Measurements from ENCODE around the gene ASCC3.

The ASCC3 gene

DNA sequence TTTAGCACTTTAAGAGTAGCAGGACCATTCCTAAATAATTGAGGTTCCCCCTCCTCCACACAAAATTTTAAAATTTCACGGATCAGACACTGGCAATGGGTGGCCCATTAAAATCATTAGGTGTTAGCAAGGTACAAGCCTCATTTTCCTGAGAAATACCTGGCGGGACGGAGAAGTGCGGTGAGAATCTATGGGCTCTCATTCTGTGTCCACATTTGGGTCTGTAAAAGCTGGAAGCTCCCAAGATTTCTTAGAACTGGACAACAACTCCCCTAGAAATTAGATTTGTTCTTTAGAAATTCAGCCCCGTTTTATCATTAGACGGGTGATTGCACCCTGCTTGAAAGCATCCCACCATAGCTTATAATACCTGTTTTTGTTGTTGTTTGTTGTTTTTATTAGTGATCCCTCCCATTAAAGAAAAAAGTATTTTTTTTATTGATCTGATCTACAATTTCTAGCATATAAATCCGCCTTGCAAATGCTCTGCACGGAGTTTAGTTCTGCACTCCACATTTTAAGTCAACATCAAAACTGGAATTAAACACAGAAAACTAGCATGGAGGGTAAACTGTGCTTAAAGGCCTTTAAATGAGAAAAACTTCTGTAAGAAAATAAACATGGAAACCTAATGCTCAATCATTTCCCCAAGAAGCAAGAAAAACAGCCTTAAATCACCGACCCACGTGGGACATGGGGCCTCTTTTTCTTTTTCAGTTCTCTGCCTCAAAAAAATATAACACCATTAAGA, 422.1 kb downstream of the ASCC3 start:
- DNase-seq (ENCODE audit: low read depth in 2 of 2), result no peak
- TF ChIP-seq, protein P1, sequence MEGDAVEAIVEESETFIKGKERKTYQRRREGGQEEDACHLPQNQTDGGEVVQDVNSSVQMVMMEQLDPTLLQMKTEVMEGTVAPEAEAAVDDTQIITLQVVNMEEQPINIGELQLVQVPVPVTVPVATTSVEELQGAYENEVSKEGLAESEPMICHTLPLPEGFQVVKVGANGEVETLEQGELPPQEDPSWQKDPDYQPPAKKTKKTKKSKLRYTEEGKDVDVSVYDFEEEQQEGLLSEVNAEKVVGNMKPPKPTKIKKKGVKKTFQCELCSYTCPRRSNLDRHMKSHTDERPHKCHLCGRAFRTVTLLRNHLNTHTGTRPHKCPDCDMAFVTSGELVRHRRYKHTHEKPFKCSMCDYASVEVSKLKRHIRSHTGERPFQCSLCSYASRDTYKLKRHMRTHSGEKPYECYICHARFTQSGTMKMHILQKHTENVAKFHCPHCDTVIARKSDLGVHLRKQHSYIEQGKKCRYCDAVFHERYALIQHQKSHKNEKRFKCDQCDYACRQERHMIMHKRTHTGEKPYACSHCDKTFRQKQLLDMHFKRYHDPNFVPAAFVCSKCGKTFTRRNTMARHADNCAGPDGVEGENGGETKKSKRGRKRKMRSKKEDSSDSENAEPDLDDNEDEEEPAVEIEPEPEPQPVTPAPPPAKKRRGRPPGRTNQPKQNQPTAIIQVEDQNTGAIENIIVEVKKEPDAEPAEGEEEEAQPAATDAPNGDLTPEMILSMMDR (IDR thresholded peaks at IDR 0.05; ENCODE audit: low read depth, low read length), result no peak
- H3K4me3 ChIP-seq (replicated peaks in 1 of 2; ENCODE audit: low read depth in 2 of 2, low read length in 2 of 2), result no peak overlapping the region

All from cardiac fibroblast (primary cell).